Fibroblast of lung (primary cell): ENCODE data around the gene ZNF776. TPM values are rescaled to one million over a fixed set of nuclear protein-coding genes. Genes with fewer than 3 reads are reported as not detected.
"Not testable (repeated sequence)": the region's sequence is repeated elsewhere in the genome, so short reads cannot be mapped to it uniquely, and the experiment has no call there.

Experiments used
- DNase-seq, 2 donors: peaks; one replicate each; pipeline versions ENCODE4 v3.0.0 to v3.0.0-alpha.2; 2010; ENCODE audit warnings: low read depth in 2 of 2
- H2AFZ ChIP-seq: 2 replicates; pipeline ENCODE4 v1.5.1; 2012; ENCODE audit warnings: low read length, control low read depth, inconsistent platforms
- H3K27ac ChIP-seq: 2 replicates; pipeline ENCODE4 v1.5.1; 2011; ENCODE audit warnings: low read length, control low read depth; ENCODE audit not compliant: insufficient read depth
- H3K27me3 ChIP-seq: 2 replicates; pipeline ENCODE4 v1.5.1; 2011; ENCODE audit warnings: mild to moderate bottlenecking, low read length; ENCODE audit not compliant: control insufficient read depth, insufficient read depth
- H3K36me3 ChIP-seq: 2 replicates; pipeline ENCODE4 v1.5.1; 2011; ENCODE audit warnings: low read length; ENCODE audit not compliant: control insufficient read depth, insufficient read depth
- H3K4me1 ChIP-seq: 2 replicates; pipeline ENCODE4 v1.5.1; 2011; ENCODE audit warnings: low read length; ENCODE audit not compliant: control insufficient read depth, insufficient read depth; ENCODE audit errors: extremely low read depth
- H3K4me2 ChIP-seq: 2 replicates; pipeline ENCODE4 v1.5.1; 2011; ENCODE audit warnings: low read length, control low read depth; ENCODE audit not compliant: insufficient read depth; ENCODE audit errors: extremely low read depth
- H3K4me3 ChIP-seq, 4 experiments: fragments of 200-600 bp in 1 of 4; sonication (generic) in 1 of 4; replicated peaks in 1 of 4; 2 replicates each; pipeline ENCODE4 v1.5.1; 2011 to 2016; ENCODE audit warnings: low read length in 4 of 4, low read depth in 3 of 4, mild to moderate bottlenecking in 3 of 4, control low read depth in 2 of 4, inconsistent platforms in 1 of 4, mixed read lengths in 1 of 4; ENCODE audit not compliant: insufficient read depth in 1 of 4; ENCODE audit errors: control extremely low read depth in 1 of 4
- H3K79me2 ChIP-seq: 2 replicates; pipeline ENCODE4 v1.5.1; 2012; ENCODE audit warnings: mild to moderate bottlenecking, low read length, inconsistent platforms; ENCODE audit not compliant: control insufficient read depth, insufficient read depth
- H3K9ac ChIP-seq: 2 replicates; pipeline ENCODE4 v1.5.1; 2011; ENCODE audit warnings: mild to moderate bottlenecking, low read length, control low read depth; ENCODE audit not compliant: insufficient read depth
- H3K9me3 ChIP-seq: 2 replicates; pipeline ENCODE4 v1.5.1; 2012; ENCODE audit warnings: low read depth, low read length; ENCODE audit not compliant: control insufficient read depth, insufficient read depth
- H4K20me1 ChIP-seq: 2 replicates; pipeline ENCODE4 v1.5.1; 2011; ENCODE audit warnings: low read length; ENCODE audit not compliant: control insufficient read depth, insufficient read depth; ENCODE audit errors: extremely low read depth
- EZH2 ChIP-seq: IDR thresholded peaks from 2 replicates; pipeline ENCODE4 v1.5.1; 2012; ENCODE audit warnings: low read length, control low read depth, mild to moderate bottlenecking; ENCODE audit errors: missing control alignments
- polyA plus RNA-seq, 2 donors: library from polyadenylated mRNA; depleted of rRNA in 1 of 2; stranded (reverse) in 1 of 2; unstranded in 1 of 2; fragments of >200 nt; gene quantifications; 2 replicates each; pipeline ENCODE4 v1.2.1, GENCODE V29; 2011 to 2012; ENCODE audit warnings: missing spikeins in 1 of 2
- total RNA-seq: library from RNA; depleted of rRNA; stranded (reverse); fragments of >200 nt; gene quantifications from 2 replicates; pipeline ENCODE4 v1.2.1, GENCODE V29; 2014
- TF ChIP-seq, protein P1 (sequence below), 2 donors: IDR thresholded peaks in 1 of 2; conservative IDR thresholded peaks in 1 of 2; 1 replicate in 1 of 2; 2 replicates in 1 of 2; pipeline ENCODE4 v1.5.1; 2011 to 2012; ENCODE audit warnings: low read length in 2 of 2, control low read depth in 1 of 2, inconsistent platforms in 1 of 2, low read depth in 1 of 2, mild to moderate bottlenecking in 1 of 2

The ZNF776 gene
- total and polyA plus RNA-seq, 2 donors (not counting 1 experiment from before 2014, with no cell fraction given), result 7.8 to 20.0 TPM

- not testable (repeated sequence) for H2AFZ ChIP-seq, H4K20me1 ChIP-seq, H3K4me1 ChIP-seq, H3K4me3 ChIP-seq, H3K9me3 ChIP-seq, H3K36me3 ChIP-seq, H3K9ac ChIP-seq, H3K79me2 ChIP-seq, H3K27me3 ChIP-seq, H3K4me2 ChIP-seq, H3K27ac ChIP-seq
- TF ChIP-seq, protein P1, sequence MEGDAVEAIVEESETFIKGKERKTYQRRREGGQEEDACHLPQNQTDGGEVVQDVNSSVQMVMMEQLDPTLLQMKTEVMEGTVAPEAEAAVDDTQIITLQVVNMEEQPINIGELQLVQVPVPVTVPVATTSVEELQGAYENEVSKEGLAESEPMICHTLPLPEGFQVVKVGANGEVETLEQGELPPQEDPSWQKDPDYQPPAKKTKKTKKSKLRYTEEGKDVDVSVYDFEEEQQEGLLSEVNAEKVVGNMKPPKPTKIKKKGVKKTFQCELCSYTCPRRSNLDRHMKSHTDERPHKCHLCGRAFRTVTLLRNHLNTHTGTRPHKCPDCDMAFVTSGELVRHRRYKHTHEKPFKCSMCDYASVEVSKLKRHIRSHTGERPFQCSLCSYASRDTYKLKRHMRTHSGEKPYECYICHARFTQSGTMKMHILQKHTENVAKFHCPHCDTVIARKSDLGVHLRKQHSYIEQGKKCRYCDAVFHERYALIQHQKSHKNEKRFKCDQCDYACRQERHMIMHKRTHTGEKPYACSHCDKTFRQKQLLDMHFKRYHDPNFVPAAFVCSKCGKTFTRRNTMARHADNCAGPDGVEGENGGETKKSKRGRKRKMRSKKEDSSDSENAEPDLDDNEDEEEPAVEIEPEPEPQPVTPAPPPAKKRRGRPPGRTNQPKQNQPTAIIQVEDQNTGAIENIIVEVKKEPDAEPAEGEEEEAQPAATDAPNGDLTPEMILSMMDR (conservative IDR thresholded peaks at IDR 0.05 in 1 of 2, IDR thresholded peaks at IDR 0.05 in 1 of 2; ENCODE audit: low read depth in 1 of 2, low read length in 2 of 2), result peak; percentile 48 to 53
- peak; percentile 36 to 59 for DNase-seq
These were observed 8.3 kb upstream of the ZNF776 start for GRCh38 chr19:57738320-57738719.

- not testable (repeated sequence) for H3K9me3 ChIP-seq, H3K4me1 ChIP-seq, H3K79me2 ChIP-seq, DNase-seq, H3K9ac ChIP-seq, H3K27me3 ChIP-seq, H3K4me3 ChIP-seq, H3K27ac ChIP-seq, H2AFZ ChIP-seq, H4K20me1 ChIP-seq, H3K36me3 ChIP-seq, H3K4me2 ChIP-seq
These were observed 7.8 kb upstream of the ZNF776 start for GRCh38 chr19:57738770-57739169.

- no peak overlapping the region for H3K27ac ChIP-seq
- peaks cover 3% of the 10 kb centered on the region for H3K4me1 ChIP-seq
- peak overlapping the region; percentile 66 for H3K9ac ChIP-seq
- TF ChIP-seq EZH2, result no peak
- TF ChIP-seq, protein P1 (conservative IDR thresholded peaks at IDR 0.05 in 1 of 2, IDR thresholded peaks at IDR 0.05 in 1 of 2; ENCODE audit: low read depth in 1 of 2, low read length in 2 of 2), result no peak
- no peak overlapping the region for H2AFZ ChIP-seq
- DNase-seq, result no peak
- H3K9me3 ChIP-seq, result no peaks in the 10 kb centered on the region
- no peaks in the 10 kb centered on the region for H3K27me3 ChIP-seq
- no peaks in the 10 kb centered on the region for H4K20me1 ChIP-seq
- H3K79me2 ChIP-seq, result peaks cover 21% of the 10 kb centered on the region
- H3K4me3 ChIP-seq, result peak overlapping the region; percentile 21 to 98 (median 84)
- H3K4me2 ChIP-seq, result peak overlapping the region; percentile 92
- peaks cover 4% of the 10 kb centered on the region for H3K36me3 ChIP-seq
These were observed 825 bp downstream of the ZNF776 start for GRCh38 chr19:57747472-57747807.
